ENCODE data around the gene GDPD4.

Gene GDPD4

GRCh38 chr11:77236901-77237300 lies 64.6 kb downstream of the GDPD4 start:
- H3K9me3 ChIP-seq (ENCODE audit: control insufficient read depth, insufficient read depth, low read depth, low read length), result no peaks in the 10 kb centered on the region
- no peaks in the 10 kb centered on the region for H3K36me3 ChIP-seq (ENCODE audit: control insufficient read depth, insufficient read depth, low read length)
- no peak overlapping the region for H3K27ac ChIP-seq (ENCODE audit: low read depth, low read length)
- no peaks in the 10 kb centered on the region for H3K4me1 ChIP-seq (ENCODE audit: control insufficient read depth, insufficient read depth, low read length)
- no peaks in the 10 kb centered on the region for H3K27me3 ChIP-seq (ENCODE audit: control insufficient read depth, insufficient read depth, low read length)
- H3K4me3 ChIP-seq (ENCODE audit: low read depth, low read length), result no peak overlapping the region
- H3K9ac ChIP-seq (ENCODE audit: low read length), result no peak overlapping the region

GRCh38 chr11:77233011-77233410 lies 68.5 kb downstream of the GDPD4 start:
- H3K9me3 ChIP-seq (ENCODE audit: control insufficient read depth, insufficient read depth, low read depth, low read length), result no peaks in the 10 kb centered on the region
- no peaks in the 10 kb centered on the region for H3K27me3 ChIP-seq (ENCODE audit: control insufficient read depth, insufficient read depth, low read length)
- no peak overlapping the region for H3K9ac ChIP-seq (ENCODE audit: low read length)
- no peaks in the 10 kb centered on the region for H3K4me1 ChIP-seq (ENCODE audit: control insufficient read depth, insufficient read depth, low read length)
- no peak overlapping the region for H3K27ac ChIP-seq (ENCODE audit: low read depth, low read length)
- H3K36me3 ChIP-seq (ENCODE audit: control insufficient read depth, insufficient read depth, low read length), result no peaks in the 10 kb centered on the region
- no peak overlapping the region for H3K4me3 ChIP-seq (ENCODE audit: low read depth, low read length)

GRCh38 chr11:77232242-77232641 lies 69.2 kb downstream of the GDPD4 start:
- H3K36me3 ChIP-seq (ENCODE audit: control insufficient read depth, insufficient read depth, low read length), result no peaks in the 10 kb centered on the region
- no peak overlapping the region for H3K27ac ChIP-seq (ENCODE audit: low read depth, low read length)
- H3K4me1 ChIP-seq (ENCODE audit: control insufficient read depth, insufficient read depth, low read length), result no peaks in the 10 kb centered on the region
- no peak overlapping the region for H3K9ac ChIP-seq (ENCODE audit: low read length)
- H3K9me3 ChIP-seq (ENCODE audit: control insufficient read depth, insufficient read depth, low read depth, low read length), result no peaks in the 10 kb centered on the region
- no peaks in the 10 kb centered on the region for H3K27me3 ChIP-seq (ENCODE audit: control insufficient read depth, insufficient read depth, low read length)
- H3K4me3 ChIP-seq (ENCODE audit: low read depth, low read length), result no peak overlapping the region

- H3K4me1 ChIP-seq (ENCODE audit: control insufficient read depth, insufficient read depth, low read length), result no peaks in the 10 kb centered on the region
- no peak overlapping the region for H3K4me3 ChIP-seq (ENCODE audit: low read depth, low read length)
- H3K27me3 ChIP-seq (ENCODE audit: control insufficient read depth, insufficient read depth, low read length), result no peaks in the 10 kb centered on the region
- no peaks in the 10 kb centered on the region for H3K36me3 ChIP-seq (ENCODE audit: control insufficient read depth, insufficient read depth, low read length)
- H3K9me3 ChIP-seq (ENCODE audit: control insufficient read depth, insufficient read depth, low read depth, low read length), result no peaks in the 10 kb centered on the region
- no peak overlapping the region for H3K9ac ChIP-seq (ENCODE audit: low read length)
- H3K27ac ChIP-seq (ENCODE audit: low read depth, low read length), result no peak overlapping the region
These were observed 69.7 kb downstream of the GDPD4 start for GRCh38 chr11:77231800-77232199.

GRCh38 chr11:77230878-77231605 lies 70.4 kb downstream of the GDPD4 start:
- Histone ChIP-seq H3K4me3 (ENCODE audit: low read depth, low read length) (no peak overlapping the region), H3K9me3 (ENCODE audit: control insufficient read depth, insufficient read depth, low read depth, low read length) (no peaks in the 10 kb centered on the region), H3K27ac (ENCODE audit: low read depth, low read length) (no peak overlapping the region), H3K9ac (ENCODE audit: low read length) (no peak overlapping the region), H3K4me1 (ENCODE audit: control insufficient read depth, insufficient read depth, low read length) (no peaks in the 10 kb centered on the region), H3K27me3 (ENCODE audit: control insufficient read depth, insufficient read depth, low read length) (no peaks in the 10 kb centered on the region), H3K36me3 (ENCODE audit: control insufficient read depth, insufficient read depth, low read length) (no peaks in the 10 kb centered on the region)

- no peaks in the 10 kb centered on the region for H3K27me3 ChIP-seq (ENCODE audit: control insufficient read depth, insufficient read depth, low read length)
- H3K4me1 ChIP-seq (ENCODE audit: control insufficient read depth, insufficient read depth, low read length), result no peaks in the 10 kb centered on the region
- no peak overlapping the region for H3K9ac ChIP-seq (ENCODE audit: low read length)
- H3K27ac ChIP-seq (ENCODE audit: low read depth, low read length), result no peak overlapping the region
- no peaks in the 10 kb centered on the region for H3K36me3 ChIP-seq (ENCODE audit: control insufficient read depth, insufficient read depth, low read length)
- H3K9me3 ChIP-seq (ENCODE audit: control insufficient read depth, insufficient read depth, low read depth, low read length), result no peaks in the 10 kb centered on the region
- H3K4me3 ChIP-seq (ENCODE audit: low read depth, low read length), result no peak overlapping the region
These were observed 77.7 kb downstream of the GDPD4 start for GRCh38 chr11:77223797-77224196.

GRCh38 chr11:77217156-77217555 lies 84.3 kb downstream of the GDPD4 start:
- no peaks in the 10 kb centered on the region for H3K9me3 ChIP-seq (ENCODE audit: control insufficient read depth, insufficient read depth, low read depth, low read length)
- no peaks in the 10 kb centered on the region for H3K27me3 ChIP-seq (ENCODE audit: control insufficient read depth, insufficient read depth, low read length)
- H3K9ac ChIP-seq (ENCODE audit: low read length), result no peak overlapping the region
- no peaks in the 10 kb centered on the region for H3K36me3 ChIP-seq (ENCODE audit: control insufficient read depth, insufficient read depth, low read length)
- H3K4me1 ChIP-seq (ENCODE audit: control insufficient read depth, insufficient read depth, low read length), result no peaks in the 10 kb centered on the region
- no peak overlapping the region for H3K4me3 ChIP-seq (ENCODE audit: low read depth, low read length)
- H3K27ac ChIP-seq (ENCODE audit: low read depth, low read length), result no peak overlapping the region

DNA sequence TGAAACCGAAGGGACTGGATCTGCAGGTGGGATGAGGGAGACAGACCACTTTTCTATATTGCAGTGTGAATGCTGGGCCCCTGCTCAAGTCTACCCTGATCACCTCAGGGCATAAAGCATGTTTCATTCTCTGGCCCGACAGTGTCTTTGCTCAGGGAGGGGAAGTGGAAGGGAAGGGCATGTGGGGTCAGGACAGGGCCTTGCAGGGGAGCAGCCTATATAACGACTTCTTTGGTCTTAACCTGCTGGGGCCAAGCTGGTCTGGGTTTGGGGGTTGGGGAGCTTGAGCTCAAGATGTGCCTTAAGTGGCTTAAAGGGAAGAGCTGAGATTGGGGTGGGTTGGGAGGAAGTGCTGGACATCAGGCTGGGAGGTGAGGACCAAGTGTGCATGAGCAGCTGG lies 86.4 kb downstream of the GDPD4 start:
- Histone ChIP-seq H3K4me3 (ENCODE audit: low read depth, low read length) (no peak overlapping the region), H3K9ac (ENCODE audit: low read length) (no peak overlapping the region), H3K4me1 (ENCODE audit: control insufficient read depth, insufficient read depth, low read length) (no peaks in the 10 kb centered on the region), H3K27ac (ENCODE audit: low read depth, low read length) (no peak overlapping the region), H3K36me3 (ENCODE audit: control insufficient read depth, insufficient read depth, low read length) (no peaks in the 10 kb centered on the region), H3K27me3 (ENCODE audit: control insufficient read depth, insufficient read depth, low read length) (no peaks in the 10 kb centered on the region), H3K9me3 (ENCODE audit: control insufficient read depth, insufficient read depth, low read depth, low read length) (no peaks in the 10 kb centered on the region)

DNA sequence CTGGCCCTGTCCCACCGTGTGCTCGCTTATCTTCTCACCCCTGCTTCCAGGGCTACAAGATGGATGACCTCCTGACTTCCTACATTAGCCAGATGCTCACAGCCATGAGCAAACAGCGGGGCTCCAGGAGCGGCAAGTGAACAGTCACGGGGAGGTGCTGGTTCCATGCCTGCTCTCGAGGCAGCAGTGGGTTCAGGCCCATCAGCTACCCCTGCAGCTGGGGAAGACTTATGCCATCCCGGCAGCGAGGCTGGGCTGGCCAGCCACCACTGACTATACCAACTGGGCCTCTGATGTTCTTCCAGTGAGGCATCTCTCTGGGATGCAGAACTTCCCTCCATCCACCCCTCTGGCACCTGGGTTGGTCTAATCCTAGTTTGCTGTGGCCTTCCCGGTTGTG lies 86.9 kb downstream of the GDPD4 start:
- no peak overlapping the region for H3K9ac ChIP-seq (ENCODE audit: low read length)
- no peaks in the 10 kb centered on the region for H3K27me3 ChIP-seq (ENCODE audit: control insufficient read depth, insufficient read depth, low read length)
- no peak overlapping the region for H3K4me3 ChIP-seq (ENCODE audit: low read depth, low read length)
- H3K9me3 ChIP-seq (ENCODE audit: control insufficient read depth, insufficient read depth, low read depth, low read length), result no peaks in the 10 kb centered on the region
- H3K36me3 ChIP-seq (ENCODE audit: control insufficient read depth, insufficient read depth, low read length), result no peaks in the 10 kb centered on the region
- no peak overlapping the region for H3K27ac ChIP-seq (ENCODE audit: low read depth, low read length)
- no peaks in the 10 kb centered on the region for H3K4me1 ChIP-seq (ENCODE audit: control insufficient read depth, insufficient read depth, low read length)

DNA sequence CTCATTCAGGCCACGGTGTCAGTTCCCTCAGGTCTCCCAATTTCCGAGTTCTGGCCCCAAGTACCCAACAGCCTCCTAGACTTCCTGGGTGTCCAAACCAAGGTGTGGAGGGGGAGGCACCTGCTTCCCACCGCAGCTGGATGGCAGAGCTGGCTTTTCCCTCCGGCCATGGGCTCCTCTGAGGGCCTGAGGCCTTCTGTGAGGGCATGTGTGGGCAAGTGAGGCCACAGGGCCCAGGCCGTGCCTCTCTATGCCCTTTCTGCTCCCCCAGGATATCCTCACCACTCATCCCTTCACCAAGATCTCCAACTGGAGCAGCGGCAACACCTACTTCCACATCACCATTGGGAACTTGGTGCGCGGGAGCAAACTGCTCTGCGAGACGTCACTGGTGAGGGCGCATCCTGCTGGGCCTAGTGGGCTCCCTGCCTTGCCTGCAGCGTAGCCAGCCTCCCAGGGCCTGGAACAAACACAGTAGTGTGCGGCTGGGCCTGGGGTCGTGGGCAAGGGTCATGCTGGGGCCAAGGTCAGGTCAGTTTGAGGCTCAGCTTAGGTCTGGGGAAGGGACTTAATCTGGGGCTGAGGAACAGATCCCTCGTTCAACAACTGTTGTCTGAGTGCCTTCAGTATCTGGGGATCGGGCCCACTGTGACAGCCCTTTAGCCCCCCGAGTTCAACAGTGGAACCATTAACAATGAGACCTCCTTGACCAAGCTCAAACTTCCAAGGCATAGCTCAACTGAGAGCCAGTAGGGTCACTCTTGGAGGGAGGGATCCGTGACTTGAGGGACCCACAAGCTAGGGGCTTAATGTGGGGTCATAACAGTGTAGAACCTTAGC lies 87.7 kb downstream of the GDPD4 start:
- Histone ChIP-seq H3K4me3 (ENCODE audit: low read depth, low read length) (no peak overlapping the region), H3K9me3 (ENCODE audit: control insufficient read depth, insufficient read depth, low read depth, low read length) (no peaks in the 10 kb centered on the region), H3K4me1 (ENCODE audit: control insufficient read depth, insufficient read depth, low read length) (no peaks in the 10 kb centered on the region), H3K27me3 (ENCODE audit: control insufficient read depth, insufficient read depth, low read length) (no peaks in the 10 kb centered on the region), H3K27ac (ENCODE audit: low read depth, low read length) (no peak overlapping the region), H3K9ac (ENCODE audit: low read length) (no peak overlapping the region), H3K36me3 (ENCODE audit: control insufficient read depth, insufficient read depth, low read length) (no peaks in the 10 kb centered on the region)

DNA sequence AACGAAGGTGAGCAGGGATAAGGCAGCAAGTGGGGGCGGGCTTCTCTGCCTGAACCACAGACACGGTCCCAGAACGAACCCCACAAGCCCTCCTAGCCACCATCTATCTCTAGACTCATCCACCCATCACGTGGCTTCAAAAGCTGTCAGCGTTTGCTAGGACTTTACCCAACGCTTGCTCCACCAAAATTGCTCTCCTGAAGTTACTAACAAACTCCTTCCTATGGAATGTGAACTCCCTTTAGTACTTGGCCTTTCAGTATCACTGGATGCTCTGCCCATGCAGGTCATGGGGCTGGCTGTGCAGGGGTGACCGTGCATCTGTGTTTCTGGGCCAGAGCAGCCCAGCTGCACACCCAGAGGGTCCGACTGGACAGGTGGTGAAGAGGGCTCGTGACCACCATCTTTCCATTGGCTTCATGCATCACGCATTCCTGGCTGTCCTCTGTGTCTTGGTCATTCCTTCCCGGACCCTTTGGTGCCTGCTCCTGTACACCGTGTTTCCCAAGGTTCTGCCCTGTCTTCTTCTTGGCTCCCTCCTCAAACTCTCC lies 88.4 kb downstream of the GDPD4 start:
- Histone ChIP-seq H3K4me3 (ENCODE audit: low read depth, low read length) (no peak overlapping the region), H3K27me3 (ENCODE audit: control insufficient read depth, insufficient read depth, low read length) (no peaks in the 10 kb centered on the region), H3K27ac (ENCODE audit: low read depth, low read length) (no peak overlapping the region), H3K36me3 (ENCODE audit: control insufficient read depth, insufficient read depth, low read length) (no peaks in the 10 kb centered on the region), H3K9ac (ENCODE audit: low read length) (no peak overlapping the region), H3K9me3 (ENCODE audit: control insufficient read depth, insufficient read depth, low read depth, low read length) (no peaks in the 10 kb centered on the region), H3K4me1 (ENCODE audit: control insufficient read depth, insufficient read depth, low read length) (no peaks in the 10 kb centered on the region)
